ENCODE measurements around the gene MYRIP.

- TF ChIP-seq EZH2phosphoT487 (IDR thresholded peaks at IDR 0.05; ENCODE audit: borderline replicate concordance) = no peak
- no peak for TF ChIP-seq CTCF (IDR thresholded peaks at IDR 0.05 in 2 of 3, conservative IDR thresholded peaks at IDR 0.05 in 1 of 3; ENCODE audit: borderline replicate concordance in 1 of 3, insufficient read depth in 1 of 3, low read depth in 2 of 3, low read length in 2 of 3)
- TF ChIP-seq YY1 (IDR thresholded peaks at IDR 0.05; ENCODE audit: extremely low read depth, insufficient replicate concordance, low read depth, low read length) = no peak
- TF ChIP-seq RAD21 (IDR thresholded peaks at IDR 0.05; ENCODE audit: low read depth) = no peak
- no peak for TF ChIP-seq CEBPB (IDR thresholded peaks at IDR 0.05; ENCODE audit: low read depth)
- no peak for TF ChIP-seq POLR2AphosphoS5 (IDR thresholded peaks at IDR 0.05; ENCODE audit: low read depth, low read length)
- TF ChIP-seq REST (IDR thresholded peaks at IDR 0.05; ENCODE audit: low read depth) = no peak
- TF ChIP-seq POLR2A (IDR thresholded peaks at IDR 0.05; ENCODE audit: borderline replicate concordance, extremely low read depth, insufficient read depth, insufficient read length) = no peak
- no peak for TF ChIP-seq EZH2 (IDR thresholded peaks at IDR 0.05)
- TF ChIP-seq EGR1 (IDR thresholded peaks at IDR 0.05; ENCODE audit: low read depth) = no peak
- no peak for TF ChIP-seq ZFX (IDR thresholded peaks at IDR 0.05)
- TF ChIP-seq JUND (IDR thresholded peaks at IDR 0.05) = no peak
Observed at GRCh38 chr3:40068636-40069035, 259.2 kb downstream of the MYRIP start.

Measured in HCT116 (cell line).